Stimulated activated CD8-positive, alpha-beta memory T cell treated with anti-CD3 and anti-CD28 coated beads, Interleukin-15, amount 100 ng/mL, for 1 hour (primary cell): ENCODE results near the gene GPC6.
"Not testable (repeated sequence)": the region's sequence is repeated elsewhere in the genome, so short reads cannot be mapped to it uniquely, and the experiment has no call there.

ENCODE experiments used
- DNase-seq: peaks from one replicate; pipeline ENCODE4 v3.0.0-alpha.2; 2020; ENCODE audit warnings: low read depth

GPC6 gene

DNA sequence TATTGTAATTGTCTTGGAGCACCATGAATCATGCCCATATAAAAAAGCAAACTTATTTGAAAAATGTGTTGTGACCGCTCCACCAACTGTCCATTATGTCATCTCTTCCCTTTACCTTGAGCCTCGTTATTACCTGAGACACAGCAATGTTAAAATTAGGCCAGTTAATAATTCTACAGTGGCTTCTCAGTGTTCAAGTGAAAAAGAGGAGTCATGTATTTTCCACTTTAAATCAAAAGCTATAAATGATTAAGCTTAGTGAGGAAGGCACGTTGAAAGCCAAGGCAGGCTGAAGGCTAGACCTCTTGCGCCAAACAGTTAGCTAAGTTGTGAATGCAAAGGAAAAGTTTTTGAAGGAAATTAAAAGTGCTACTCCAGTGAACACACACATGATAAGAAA is 210.5 kb downstream of the GPC6 start:
- DNase-seq: no peak

DNA sequence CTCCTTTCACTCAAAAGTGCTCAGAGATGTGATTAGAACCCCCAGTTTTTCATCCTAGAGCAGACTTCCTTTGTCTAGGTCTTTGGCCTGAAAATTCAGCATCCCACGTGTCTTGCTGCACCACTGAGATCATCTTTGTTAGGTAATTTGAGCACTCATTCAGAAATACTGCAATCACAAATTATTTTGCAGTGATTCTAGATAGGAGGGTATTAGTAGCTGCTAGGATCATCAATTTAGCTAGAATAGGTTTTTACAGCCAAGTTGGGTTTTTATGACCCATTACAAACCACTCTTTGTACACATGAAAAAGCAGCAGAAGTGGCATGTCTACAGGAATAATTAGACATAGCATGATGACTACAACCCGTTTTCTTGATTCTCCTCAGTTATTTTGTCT is 219.6 kb downstream of the GPC6 start:
- no peak for DNase-seq

- no peak for DNase-seq
These were observed 223.6 kb downstream of the GPC6 start for GRCh38 chr13:93450191-93450621.

DNA sequence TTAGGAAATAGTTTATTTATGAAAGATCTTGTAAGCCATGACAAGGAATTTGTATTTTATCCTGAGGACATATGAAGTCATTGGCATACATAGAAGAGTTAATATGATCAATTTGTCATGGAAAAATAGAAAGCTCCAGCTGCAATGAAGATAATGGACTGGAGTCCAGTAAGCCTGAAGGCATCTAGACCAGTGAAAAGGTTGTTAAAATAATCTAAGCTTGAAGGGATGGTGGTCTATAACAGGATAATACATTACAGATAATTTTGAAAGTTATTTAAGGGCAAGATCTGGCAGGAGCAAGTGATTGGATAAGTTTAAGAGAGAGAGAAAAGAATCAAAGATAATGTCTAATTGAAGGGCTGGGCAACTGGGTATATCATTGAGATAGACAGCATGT is 224.2 kb downstream of the GPC6 start:
- no peak for DNase-seq

DNA sequence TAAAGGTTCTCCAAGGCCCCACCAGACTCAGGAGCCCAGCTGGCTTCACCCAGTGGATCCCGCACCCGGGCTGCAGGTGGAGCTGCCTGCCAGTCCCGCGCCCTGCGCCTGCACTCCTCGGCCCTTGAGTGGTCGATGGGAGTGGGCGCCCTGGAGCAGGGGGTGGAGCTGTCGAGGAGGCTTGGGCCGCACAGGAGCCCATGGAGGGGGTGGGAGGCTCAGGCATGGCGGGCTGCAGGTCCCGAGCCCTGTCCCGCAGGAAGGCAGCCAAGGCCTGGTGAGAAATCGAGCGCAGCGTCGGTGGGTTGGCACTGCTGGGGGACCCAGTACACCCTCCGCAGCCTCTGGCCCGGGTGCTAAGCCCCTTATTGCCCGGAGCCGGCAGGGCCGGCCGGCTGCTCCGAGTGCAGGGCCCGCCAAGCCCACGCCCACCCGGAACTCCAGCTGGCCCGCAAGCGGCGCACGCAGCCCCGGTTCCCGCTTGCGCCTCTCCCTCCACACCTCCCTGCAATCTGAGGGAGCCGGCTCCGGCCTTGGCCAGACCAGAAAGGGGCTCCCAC is 228.1 kb downstream of the GPC6 start:
- DNase-seq: not testable (repeated sequence)

GRCh38 chr13:93455861-93456260 is 229.3 kb downstream of the GPC6 start:
- DNase-seq: no peak

DNA sequence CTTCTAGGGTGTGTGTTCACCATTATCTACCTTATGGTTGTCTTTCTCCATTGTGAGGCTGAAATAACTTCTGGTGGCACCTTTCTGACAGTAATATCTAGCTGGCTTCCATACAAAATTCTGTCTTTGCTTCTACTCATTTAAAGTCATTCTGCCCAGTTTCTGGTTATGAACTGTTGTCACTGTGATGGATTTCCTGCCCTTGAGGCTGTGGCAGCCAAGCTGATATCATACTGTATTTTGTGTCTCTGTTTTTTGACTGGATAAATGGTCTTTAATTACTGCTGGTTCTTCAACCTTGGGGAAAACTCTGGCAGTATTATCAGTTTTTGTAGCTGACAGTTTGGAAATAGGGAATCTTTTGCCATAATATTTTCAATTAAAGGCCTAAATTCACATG is 233.4 kb downstream of the GPC6 start:
- DNase-seq: no peak

- DNase-seq: no peak
These were observed 235.5 kb downstream of the GPC6 start for GRCh38 chr13:93462151-93462550.

- no peak for DNase-seq
These were observed 240.0 kb downstream of the GPC6 start for GRCh38 chr13:93466502-93467036.

GRCh38 chr13:93467175-93467574 is 240.6 kb downstream of the GPC6 start:
- DNase-seq: no peak

GRCh38 chr13:93468433-93468832 is 241.8 kb downstream of the GPC6 start:
- no peak for DNase-seq

GRCh38 chr13:93472296-93472695 is 245.7 kb downstream of the GPC6 start:
- no peak for DNase-seq

GRCh38 chr13:93472814-93473296 is 246.2 kb downstream of the GPC6 start:
- DNase-seq: no peak

- DNase-seq: no peak
These were observed 247.0 kb downstream of the GPC6 start for GRCh38 chr13:93473441-93474270.

DNA sequence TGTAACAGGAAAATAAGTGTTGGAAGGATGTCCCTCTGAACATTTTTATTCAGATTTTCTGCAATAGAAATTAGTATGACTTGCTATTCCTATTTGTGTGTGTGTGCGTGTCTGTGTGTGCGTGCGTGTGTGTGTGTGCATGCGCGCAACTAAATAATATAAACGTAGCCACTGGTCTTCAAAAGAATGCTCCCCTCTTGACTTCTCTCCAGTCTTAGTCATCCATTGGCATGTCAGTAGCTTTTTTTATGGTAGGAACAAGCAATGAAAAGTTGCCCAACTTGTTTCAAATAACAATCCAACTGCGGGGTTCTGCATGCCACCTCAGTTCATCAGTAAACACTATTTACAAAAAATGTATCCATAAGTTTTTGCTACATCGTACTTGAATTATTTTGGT is 249.6 kb downstream of the GPC6 start:
- no peak for DNase-seq

DNA sequence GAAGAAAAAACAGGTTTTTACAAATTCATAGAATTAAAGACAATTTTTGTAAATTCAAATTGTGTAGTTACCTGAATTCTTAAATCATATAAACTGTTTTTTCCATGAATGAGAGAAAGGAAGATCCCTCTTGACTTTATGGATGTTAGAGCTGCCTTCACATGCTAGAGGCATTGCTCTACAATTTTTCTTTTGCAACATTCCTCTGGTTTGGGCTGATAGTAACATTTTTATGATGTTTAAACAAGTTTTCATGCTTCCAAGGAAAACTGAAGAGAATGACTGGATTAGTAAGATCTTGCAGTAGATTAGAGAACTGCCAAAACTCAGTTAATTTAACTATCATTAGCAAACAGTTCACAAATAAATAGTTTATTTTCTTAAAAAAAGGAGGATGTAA is 250.6 kb downstream of the GPC6 start:
- no peak for DNase-seq

DNA sequence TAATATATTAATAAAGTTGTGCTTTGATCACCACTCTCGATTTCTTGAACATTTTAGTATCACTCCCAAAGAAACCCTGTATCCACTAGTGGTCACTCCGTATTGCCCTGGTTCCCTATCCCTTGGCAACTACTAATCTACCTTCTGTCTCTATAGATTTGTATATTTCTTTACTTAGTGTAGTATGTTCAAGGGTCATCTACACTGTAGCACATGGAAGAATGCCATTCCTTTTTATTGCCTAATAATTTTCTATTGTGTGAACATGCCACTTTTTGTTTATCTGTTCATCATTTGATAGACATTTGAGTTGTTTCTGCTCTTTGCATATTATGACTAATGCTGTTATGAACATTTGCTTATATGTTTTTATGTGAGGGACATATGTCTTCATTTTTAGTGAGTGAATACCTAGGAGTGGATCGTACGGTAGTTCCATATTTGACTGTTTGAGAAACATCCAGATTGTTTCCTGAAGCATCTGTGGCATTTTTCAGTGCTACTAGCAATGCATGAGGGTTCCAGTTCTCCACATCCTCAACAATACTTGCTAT is 254.0 kb downstream of the GPC6 start:
- DNase-seq: no peak

GRCh38 chr13:93496117-93496516 is 269.5 kb downstream of the GPC6 start:
- not testable (repeated sequence) for DNase-seq

GRCh38 chr13:93496985-93497673 is 270.5 kb downstream of the GPC6 start:
- DNase-seq: no peak

- DNase-seq: no peak
These were observed 273.4 kb downstream of the GPC6 start for GRCh38 chr13:93499991-93500390.

DNA sequence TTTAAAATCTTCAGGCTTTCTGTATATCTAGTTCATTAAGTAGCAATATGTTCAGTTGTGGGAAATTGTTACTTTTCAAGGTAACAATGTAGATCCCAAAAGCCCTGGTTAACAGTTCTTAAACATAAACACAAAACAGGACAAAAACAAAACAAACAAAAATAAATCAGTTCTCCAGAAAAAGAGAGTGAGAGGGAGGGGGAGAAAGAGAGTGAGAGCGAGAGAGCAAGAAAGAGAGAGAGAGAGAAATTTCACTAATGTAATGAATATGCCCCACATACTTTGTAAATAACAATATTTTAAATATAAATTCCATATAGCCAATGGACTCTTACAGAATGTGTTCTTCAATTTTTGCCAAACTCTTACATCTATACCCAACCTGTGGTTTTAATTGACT is 275.5 kb downstream of the GPC6 start:
- no peak for DNase-seq

- DNase-seq: no peak
These were observed 276.5 kb downstream of the GPC6 start for GRCh38 chr13:93502987-93503615.
